Measurements from ENCODE around the gene STK36.

STK36 gene

GRCh38 chr2:218642786-218643185, 29.1 kb upstream of the STK36 start:
- no peak for ATAC-seq (ENCODE audit: low read depth)

GRCh38 chr2:218643751-218644310, 28.1 kb upstream of the STK36 start:
- no peaks in the 10 kb centered on the region for H3K9me3 ChIP-seq (ENCODE audit: severe bottlenecking)
- no peak overlapping the region for H3K27ac ChIP-seq (ENCODE audit: poor library complexity, severe bottlenecking)
- no peaks in the 10 kb centered on the region for H3K27me3 ChIP-seq (ENCODE audit: insufficient read depth, poor library complexity, severe bottlenecking)
- H3K4me1 ChIP-seq (ENCODE audit: insufficient read depth, poor library complexity, severe bottlenecking) = no peaks in the 10 kb centered on the region
- TF ChIP-seq, protein P1, sequence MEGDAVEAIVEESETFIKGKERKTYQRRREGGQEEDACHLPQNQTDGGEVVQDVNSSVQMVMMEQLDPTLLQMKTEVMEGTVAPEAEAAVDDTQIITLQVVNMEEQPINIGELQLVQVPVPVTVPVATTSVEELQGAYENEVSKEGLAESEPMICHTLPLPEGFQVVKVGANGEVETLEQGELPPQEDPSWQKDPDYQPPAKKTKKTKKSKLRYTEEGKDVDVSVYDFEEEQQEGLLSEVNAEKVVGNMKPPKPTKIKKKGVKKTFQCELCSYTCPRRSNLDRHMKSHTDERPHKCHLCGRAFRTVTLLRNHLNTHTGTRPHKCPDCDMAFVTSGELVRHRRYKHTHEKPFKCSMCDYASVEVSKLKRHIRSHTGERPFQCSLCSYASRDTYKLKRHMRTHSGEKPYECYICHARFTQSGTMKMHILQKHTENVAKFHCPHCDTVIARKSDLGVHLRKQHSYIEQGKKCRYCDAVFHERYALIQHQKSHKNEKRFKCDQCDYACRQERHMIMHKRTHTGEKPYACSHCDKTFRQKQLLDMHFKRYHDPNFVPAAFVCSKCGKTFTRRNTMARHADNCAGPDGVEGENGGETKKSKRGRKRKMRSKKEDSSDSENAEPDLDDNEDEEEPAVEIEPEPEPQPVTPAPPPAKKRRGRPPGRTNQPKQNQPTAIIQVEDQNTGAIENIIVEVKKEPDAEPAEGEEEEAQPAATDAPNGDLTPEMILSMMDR (IDR thresholded peaks at IDR 0.05; ENCODE audit: poor library complexity, severe bottlenecking) = no peak
- ATAC-seq (ENCODE audit: low read depth) (peak; percentile 9; the same call in 1 of the 3 replicates), DNase-seq (ENCODE audit: low spot score) (no peak)
- H3K4me3 ChIP-seq (ENCODE audit: severe bottlenecking) = no peak overlapping the region
- H3K36me3 ChIP-seq (ENCODE audit: low read depth) = peaks cover 93% of the 10 kb centered on the region

More at GRCh38 chr2:218642786-218643185, 29.1 kb upstream of the STK36 start:
- no peak overlapping the region for H3K27ac ChIP-seq (ENCODE audit: poor library complexity, severe bottlenecking)
- no peaks in the 10 kb centered on the region for H3K27me3 ChIP-seq (ENCODE audit: insufficient read depth, poor library complexity, severe bottlenecking)
- peaks cover 93% of the 10 kb centered on the region for H3K36me3 ChIP-seq (ENCODE audit: low read depth)
- no peak overlapping the region for H3K4me3 ChIP-seq (ENCODE audit: severe bottlenecking)
- DNase-seq (ENCODE audit: low spot score) = no peak
- H3K4me1 ChIP-seq (ENCODE audit: insufficient read depth, poor library complexity, severe bottlenecking) = no peaks in the 10 kb centered on the region
- H3K9me3 ChIP-seq (ENCODE audit: severe bottlenecking) = no peaks in the 10 kb centered on the region
- TF ChIP-seq, protein P1 (IDR thresholded peaks at IDR 0.05; ENCODE audit: poor library complexity, severe bottlenecking) = no peak

DNA sequence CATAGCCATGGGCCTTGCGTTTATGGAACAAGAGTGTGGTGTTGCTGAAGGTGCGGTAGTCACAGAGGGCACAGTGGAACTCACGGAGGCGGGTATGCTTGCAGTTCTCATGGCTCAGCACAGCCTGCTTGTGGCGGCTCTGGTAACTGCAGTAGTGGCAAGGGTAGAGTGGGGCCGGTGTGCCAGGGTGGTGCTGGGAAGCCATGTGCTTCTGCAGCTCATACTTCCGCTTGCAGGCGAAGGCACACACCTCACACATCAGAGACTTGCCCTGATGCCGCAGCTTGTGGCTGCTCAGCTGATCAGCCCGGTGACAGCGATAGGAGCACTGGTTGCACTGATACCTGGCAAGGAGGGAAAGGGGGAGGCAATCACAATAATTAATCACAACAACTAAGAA, 27.2 kb upstream of the STK36 start:
- TF ChIP-seq, protein P1 (IDR thresholded peaks at IDR 0.05; ENCODE audit: poor library complexity, severe bottlenecking) = no peak
- Histone ChIP-seq H3K4me1 (ENCODE audit: insufficient read depth, poor library complexity, severe bottlenecking) (no peaks in the 10 kb centered on the region), H3K27ac (ENCODE audit: poor library complexity, severe bottlenecking) (peak overlapping the region; percentile 6), H3K9me3 (ENCODE audit: severe bottlenecking) (no peaks in the 10 kb centered on the region), H3K27me3 (ENCODE audit: insufficient read depth, poor library complexity, severe bottlenecking) (no peaks in the 10 kb centered on the region), H3K36me3 (ENCODE audit: low read depth) (peaks cover 93% of the 10 kb centered on the region), H3K4me3 (ENCODE audit: severe bottlenecking) (no peak overlapping the region)
- DNase-seq (ENCODE audit: low spot score) = no peak
- no peak for ATAC-seq (ENCODE audit: low read depth)

DNA sequence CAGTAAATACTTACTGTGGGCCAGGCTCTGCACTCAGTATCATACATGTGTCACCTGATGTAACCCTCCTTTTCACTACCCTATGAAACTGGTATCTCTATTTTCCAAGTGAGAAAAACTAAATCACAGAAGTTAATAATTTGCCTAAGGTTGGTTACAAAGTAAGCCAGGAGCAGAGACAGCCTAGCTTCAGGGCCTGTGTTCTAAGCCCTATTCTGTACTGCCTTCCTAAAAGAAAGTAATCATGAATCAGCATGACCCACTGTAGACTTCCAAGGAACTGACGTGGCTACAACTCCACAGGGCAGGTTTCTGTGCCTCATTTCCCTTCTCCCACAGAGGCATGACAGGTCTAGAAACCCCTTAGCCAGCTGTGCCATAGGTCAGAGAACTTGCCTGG, 26.8 kb upstream of the STK36 start:
- TF ChIP-seq, protein P1 (IDR thresholded peaks at IDR 0.05; ENCODE audit: poor library complexity, severe bottlenecking) = no peak
- ATAC-seq (ENCODE audit: low read depth) (peak; percentile 57), DNase-seq (ENCODE audit: low spot score) (no peak)
- Histone ChIP-seq H3K27me3 (ENCODE audit: insufficient read depth, poor library complexity, severe bottlenecking) (no peaks in the 10 kb centered on the region), H3K4me1 (ENCODE audit: insufficient read depth, poor library complexity, severe bottlenecking) (no peaks in the 10 kb centered on the region), H3K36me3 (ENCODE audit: low read depth) (peaks cover 93% of the 10 kb centered on the region), H3K9me3 (ENCODE audit: severe bottlenecking) (no peaks in the 10 kb centered on the region), H3K27ac (ENCODE audit: poor library complexity, severe bottlenecking) (peak overlapping the region; percentile 6), H3K4me3 (ENCODE audit: severe bottlenecking) (no peak overlapping the region)

GRCh38 chr2:218648088-218648786, 23.6 kb upstream of the STK36 start:
- ATAC-seq (ENCODE audit: low read depth) (peak; percentile 62), DNase-seq (ENCODE audit: low spot score) (no peak)
- H3K4me3 ChIP-seq (ENCODE audit: severe bottlenecking) = no peak overlapping the region
- TF ChIP-seq, protein P1 (IDR thresholded peaks at IDR 0.05; ENCODE audit: poor library complexity, severe bottlenecking) = peak; percentile 85
- no peaks in the 10 kb centered on the region for H3K4me1 ChIP-seq (ENCODE audit: insufficient read depth, poor library complexity, severe bottlenecking)
- H3K27me3 ChIP-seq (ENCODE audit: insufficient read depth, poor library complexity, severe bottlenecking) = no peaks in the 10 kb centered on the region
- H3K9me3 ChIP-seq (ENCODE audit: severe bottlenecking) = no peaks in the 10 kb centered on the region
- H3K27ac ChIP-seq (ENCODE audit: poor library complexity, severe bottlenecking) = no peak overlapping the region
- peaks cover 92% of the 10 kb centered on the region for H3K36me3 ChIP-seq (ENCODE audit: low read depth)

Data from RWPE2 (cell line).